ENCODE data around the gene MRPL39. TPM values are rescaled to one million over a fixed set of nuclear protein-coding genes. Genes with fewer than 3 reads are reported as not detected.

MRPL39 gene
- total and polyA plus RNA-seq, 10 donors: 14.4 to 34.3 (median 20.8) TPM

- peaks cover 0 to 32% (median under 1%) of the 10 kb centered on the region in 6 donors for H3K36me3 ChIP-seq
- intact Hi-C loops (cut with DNase I; ENCODE audit: low total_unique reads): no loop called here
- no peaks in the 10 kb centered on the region for H3K27me3 ChIP-seq (replicated peaks in 1 of 7)
- H3K9me3 ChIP-seq: no peaks in the 10 kb centered on the region
- H3K27ac ChIP-seq: no peak overlapping the region
- 96 to 99% (median 98%) methylated on average over 4 of the region's 4 CpGs for WGBS, 5 donors
- TF ChIP-seq POLR2A (IDR thresholded peaks at IDR 0.05) (no peak), CTCF (IDR thresholded peaks at IDR 0.05 in 8 of 11, conservative IDR thresholded peaks at IDR 0.05 in 3 of 11) (no peak), POLR2AphosphoS5 (IDR thresholded peaks at IDR 0.05) (no peak)
- peaks cover 0 to 7% (median 1%) of the 10 kb centered on the region in 6 donors for H3K4me1 ChIP-seq
- DNase-seq: no peak
- no peak overlapping the region for H3K4me3 ChIP-seq
These were observed 26.4 kb downstream of the MRPL39 start for GRCh38 chr21:25580912-25581260.

GRCh38 chr21:25579226-25580013 lies 27.9 kb downstream of the MRPL39 start:
- peaks cover 0 to 12% (median 3%) of the 10 kb centered on the region in 6 donors for H3K4me1 ChIP-seq
- no peak overlapping the region for H3K4me3 ChIP-seq
- peaks cover 0 to 29% (median 0%) of the 10 kb centered on the region in 6 donors for H3K36me3 ChIP-seq
- no peaks in the 10 kb centered on the region for H3K27me3 ChIP-seq (replicated peaks in 1 of 7)
- WGBS, 5 donors: 63 to 70% (median 67%) methylated on average over 4 of the region's 4 CpGs
- intact Hi-C loops (cut with DNase I; ENCODE audit: low total_unique reads): no loop called here
- H3K27ac ChIP-seq: no peak overlapping the region
- DNase-seq: no peak
- no peaks in the 10 kb centered on the region for H3K9me3 ChIP-seq
- TF ChIP-seq CTCF (IDR thresholded peaks at IDR 0.05 in 8 of 11, conservative IDR thresholded peaks at IDR 0.05 in 3 of 11) (no peak), POLR2AphosphoS5 (IDR thresholded peaks at IDR 0.05) (no peak), POLR2A (IDR thresholded peaks at IDR 0.05) (no peak)

- no peaks in the 10 kb centered on the region for H3K9me3 ChIP-seq
- WGBS, 5 donors: 81 to 92% (median 85%) methylated on average over 7 of the region's 7 CpGs
These were observed 29.0 kb downstream of the MRPL39 start for GRCh38 chr21:25578056-25578961.

More at GRCh38 chr21:25578056-25578961, 29.0 kb downstream of the MRPL39 start:
- TF ChIP-seq CTCF (IDR thresholded peaks at IDR 0.05 in 8 of 11, conservative IDR thresholded peaks at IDR 0.05 in 3 of 11) (no peak), POLR2AphosphoS5 (IDR thresholded peaks at IDR 0.05) (no peak), POLR2A (IDR thresholded peaks at IDR 0.05) (no peak)
- no peak for DNase-seq
- no peak overlapping the region for H3K4me3 ChIP-seq
- peaks cover 0 to 29% (median 0%) of the 10 kb centered on the region in 6 donors for H3K36me3 ChIP-seq
- H3K4me1 ChIP-seq: peaks cover 4 to 23% (median 14%) of the 10 kb centered on the region in 6 donors
- H3K27me3 ChIP-seq (replicated peaks in 1 of 7): no peaks in the 10 kb centered on the region
- intact Hi-C loops (cut with DNase I; ENCODE audit: low total_unique reads): no loop called here
- H3K27ac ChIP-seq: no peak overlapping the region
